GM18502 (cell line): Measurements from ENCODE around the gene NAV2.

Experiments
- ATAC-seq: cut with Tn5 transposase; IDR thresholded peaks from one replicate; pipeline ENCODE4 v1.9.1; 2021; ENCODE audit warnings: mild to moderate bottlenecking; ENCODE audit not compliant: unreplicated experiment, poor library complexity

NAV2 gene

GRCh38 chr11:20021771-20022362 lies 309.2 kb downstream of the NAV2 start:
- ATAC-seq, result no peak

- ATAC-seq, result no peak
Measured at GRCh38 chr11:20022363-20023081, 309.9 kb downstream of the NAV2 start.

GRCh38 chr11:20023082-20023426 lies 310.4 kb downstream of the NAV2 start:
- ATAC-seq, result no peak

GRCh38 chr11:20024172-20024935 lies 311.7 kb downstream of the NAV2 start:
- no peak for ATAC-seq

- no peak for ATAC-seq
Measured at GRCh38 chr11:20025332-20025840, 312.7 kb downstream of the NAV2 start.

- ATAC-seq, result no peak
Measured at GRCh38 chr11:20026629-20027555, 314.3 kb downstream of the NAV2 start.

- no peak for ATAC-seq
Measured at GRCh38 chr11:20027556-20028013, 314.9 kb downstream of the NAV2 start.

- no peak for ATAC-seq
Measured at GRCh38 chr11:20029193-20029592, 316.6 kb downstream of the NAV2 start.

- no peak for ATAC-seq
Measured at GRCh38 chr11:20030472-20030871, 317.8 kb downstream of the NAV2 start.

- no peak for ATAC-seq
Measured at GRCh38 chr11:20031155-20032001, 318.7 kb downstream of the NAV2 start.

GRCh38 chr11:20032127-20032526 lies 319.5 kb downstream of the NAV2 start:
- no peak for ATAC-seq

GRCh38 chr11:20032577-20033260 lies 320.1 kb downstream of the NAV2 start:
- ATAC-seq, result no peak

GRCh38 chr11:20033806-20034205 lies 321.2 kb downstream of the NAV2 start:
- no peak for ATAC-seq

GRCh38 chr11:20034941-20035340 lies 322.3 kb downstream of the NAV2 start:
- ATAC-seq, result no peak

- ATAC-seq, result no peak
Measured at GRCh38 chr11:20035375-20035700, 322.7 kb downstream of the NAV2 start.

- no peak for ATAC-seq
Measured at GRCh38 chr11:20035701-20036601, 323.3 kb downstream of the NAV2 start.

- no peak for ATAC-seq
Measured at GRCh38 chr11:20036626-20037335, 324.1 kb downstream of the NAV2 start.
